Panc1 (cell line): ENCODE measurements around the gene NKAIN4. TPM values are rescaled to one million over a fixed set of nuclear protein-coding genes. Genes with fewer than 3 reads are reported as not detected.

Experiments used
- ATAC-seq: fragments of 200-7000 bp; cut with Tn5 transposase; 2 replicates; pipeline ENCODE4 v1.9.1; 2020; ENCODE audit warnings: mild to moderate bottlenecking, moderate library complexity
- BruUV-seq: library from RNA; stranded (reverse); fragments of 400-500 nt; replicated peaks from 2 replicates; lab custom pipeline; 2021; lab: Mats Ljungman, UMichigan
- CTCF ChIA-PET: fragments of 300-600 bp; sonication (Branson Sonifier 250); formaldehyde crosslinking; loops from one replicate; lab custom pipeline; 2022; ENCODE audit warnings: antibody characterized with exemption; lab: Charles Lee
- POLR2A ChIA-PET: fragments of 300-600 bp; sonication (Branson Sonifier 250); formaldehyde crosslinking; loops from one replicate; lab custom pipeline; 2022; ENCODE audit warnings: antibody characterized with exemption; lab: Charles Lee
- DNase-seq: peaks from one replicate; pipeline ENCODE4 v3.0.0-alpha.2; 2010; ENCODE audit warnings: low read depth, low spot score
- H3K27ac ChIP-seq: 2 replicates; pipeline ENCODE4 v1.5.1; 2011; ENCODE audit warnings: mild to moderate bottlenecking, low read length, inconsistent platforms
- H3K27me3 ChIP-seq: fragments of 200-500 bp; sonication (Bioruptor generic); 2 replicates; pipeline ENCODE4 v1.6.0; 2014; ENCODE audit warnings: low read length, inconsistent platforms; ENCODE audit not compliant: control insufficient read depth, insufficient read depth
- H3K36me3 ChIP-seq: fragments of 200-500 bp; sonication (Bioruptor generic); 2 replicates; pipeline ENCODE4 v1.5.1; 2014; ENCODE audit warnings: inconsistent platforms, mild to moderate bottlenecking, low read length, moderate library complexity; ENCODE audit not compliant: control insufficient read depth, insufficient read depth
- H3K4me1 ChIP-seq: 2 replicates; pipeline ENCODE4 v1.5.1; 2011; ENCODE audit warnings: inconsistent platforms, mild to moderate bottlenecking, low read length, moderate library complexity; ENCODE audit not compliant: control insufficient read depth, insufficient read depth
- H3K4me3 ChIP-seq, 2 experiments: 2 replicates each; pipeline ENCODE4 v1.5.1; 2011 to 2012; ENCODE audit warnings: low read depth in 2 of 2, low read length in 2 of 2, mild to moderate bottlenecking in 2 of 2, inconsistent platforms in 1 of 2, moderate library complexity in 1 of 2
- H3K9me3 ChIP-seq: fragments of 200-500 bp; sonication (Bioruptor generic); 2 replicates; pipeline ENCODE4 v1.5.1; 2014; ENCODE audit warnings: low read depth, mild to moderate bottlenecking, inconsistent platforms, low read length, moderate library complexity; ENCODE audit not compliant: control insufficient read depth, insufficient read depth
- POLR2AphosphoS5 ChIP-seq: IDR thresholded peaks from 2 replicates; pipeline ENCODE4 v1.6.1; 2012; ENCODE audit warnings: mild to moderate bottlenecking, low read depth, low read length, moderate library complexity
- SIN3A ChIP-seq: IDR thresholded peaks from 2 replicates; pipeline ENCODE4 v1.6.1; 2012; ENCODE audit warnings: low read depth, mild to moderate bottlenecking, low read length, moderate library complexity, borderline replicate concordance; ENCODE audit not compliant: insufficient read depth
- TCF7L2 ChIP-seq: IDR thresholded peaks from 2 replicates; pipeline ENCODE4 v1.6.1; 2011; ENCODE audit warnings: mild to moderate bottlenecking, low read depth, low read length, inconsistent platforms
- in situ Hi-C: cut with HindIII; loops from 2 replicates; pipeline ENCODE4 v1.10.0; 2016; ENCODE audit warnings: low sequenced_read_pairs, low pct_unique_long_range_greater_than_20kb
- intact Hi-C: fragments of 100-400 bp; cut with micrococcal nuclease; formaldehyde crosslinking; loops from one replicate; pipeline ENCODE4 v1.10.0; 2022; ENCODE audit not compliant: unreplicated experiment
- total RNA-seq: library from RNA; stranded (reverse); gene quantifications from one replicate; pipeline ENCODE4 v1.2.1, GENCODE V29; 2021; ENCODE audit not compliant: unreplicated experiment
- TF ChIP-seq, protein P1 (sequence below), 2 experiments: IDR thresholded peaks; 2 replicates each; pipeline ENCODE4 v1.6.1; 2011 to 2012; ENCODE audit warnings: low read depth in 2 of 2, control low read depth in 1 of 2, low read length in 1 of 2, mild to moderate bottlenecking in 1 of 2, moderate library complexity in 1 of 2; ENCODE audit not compliant: insufficient read depth in 1 of 2
- TF ChIP-seq, protein P2 (sequence below): fragments of 450-650 bp; IDR thresholded peaks from 2 replicates; pipeline ENCODE4 v1.5.1; 2017; ENCODE audit warnings: mild to moderate bottlenecking

Gene NKAIN4
- total RNA-seq, 1 experiment from 2014 or later = 5.5 TPM

DNA sequence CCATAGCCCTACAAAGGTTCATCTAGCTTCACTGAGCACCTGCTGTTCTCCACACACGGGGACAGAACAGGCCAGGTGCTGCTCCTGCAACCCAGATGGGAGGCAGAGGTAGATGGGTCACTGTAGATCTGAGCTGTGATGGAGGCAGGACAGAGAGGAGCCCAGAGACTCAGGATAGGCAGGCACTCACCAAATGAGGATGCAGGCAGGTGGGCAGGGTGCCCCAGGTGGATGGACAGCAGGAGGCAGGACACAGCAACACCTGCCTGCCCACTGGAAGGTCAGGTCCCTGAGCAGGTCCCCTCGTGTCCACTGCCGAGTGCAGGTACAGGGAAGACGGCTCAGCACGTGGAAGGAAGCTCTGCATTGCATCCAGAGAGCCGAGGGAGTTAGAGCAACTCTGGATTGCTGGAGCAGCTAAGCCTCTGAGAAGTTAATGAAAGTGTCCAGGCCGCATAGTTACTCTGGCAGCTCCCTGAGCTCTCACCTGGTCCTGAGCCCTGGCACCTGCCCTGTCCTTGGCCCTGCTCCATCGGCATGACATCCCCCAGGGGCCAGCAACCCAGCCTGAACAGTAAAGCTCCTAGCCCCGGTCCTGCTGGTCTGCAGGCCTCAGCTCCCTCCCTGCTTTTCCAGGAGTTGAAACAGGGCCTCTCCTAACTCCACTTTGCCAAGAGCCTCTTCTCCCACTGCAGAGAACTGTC, 33.4 kb downstream of the NKAIN4 start:
- ATAC-seq (no peak), DNase-seq (no peak)
- Histone ChIP-seq H3K27me3 (no peaks in the 10 kb centered on the region), H3K4me3 (no peak overlapping the region), H3K4me1 (peaks cover 26% of the 10 kb centered on the region), H3K27ac (no peak overlapping the region), H3K36me3 (no peaks in the 10 kb centered on the region), H3K9me3 (no peaks in the 10 kb centered on the region)
- in situ Hi-C loops (loop anchor here (5.0 kb wide), 1 partner anchor 56 kb away; no protein-coding TSS in a partner anchor), intact Hi-C loops (loop anchor here (5.0 kb wide), 1 partner anchor 71 kb away; the partner anchor contains the start of gene COL20A1)
- no peak for TF ChIP-seq SIN3A
- ChIA-PET CTCF (interaction anchor here (0.5 to 0.6 kb wide), 2 partner anchors 24 to 25 kb away, joined by 3 to 5 read pairs; no protein-coding TSS in a partner anchor), POLR2A (no interaction called here)
- BruUV-seq = no TSS peak

DNA sequence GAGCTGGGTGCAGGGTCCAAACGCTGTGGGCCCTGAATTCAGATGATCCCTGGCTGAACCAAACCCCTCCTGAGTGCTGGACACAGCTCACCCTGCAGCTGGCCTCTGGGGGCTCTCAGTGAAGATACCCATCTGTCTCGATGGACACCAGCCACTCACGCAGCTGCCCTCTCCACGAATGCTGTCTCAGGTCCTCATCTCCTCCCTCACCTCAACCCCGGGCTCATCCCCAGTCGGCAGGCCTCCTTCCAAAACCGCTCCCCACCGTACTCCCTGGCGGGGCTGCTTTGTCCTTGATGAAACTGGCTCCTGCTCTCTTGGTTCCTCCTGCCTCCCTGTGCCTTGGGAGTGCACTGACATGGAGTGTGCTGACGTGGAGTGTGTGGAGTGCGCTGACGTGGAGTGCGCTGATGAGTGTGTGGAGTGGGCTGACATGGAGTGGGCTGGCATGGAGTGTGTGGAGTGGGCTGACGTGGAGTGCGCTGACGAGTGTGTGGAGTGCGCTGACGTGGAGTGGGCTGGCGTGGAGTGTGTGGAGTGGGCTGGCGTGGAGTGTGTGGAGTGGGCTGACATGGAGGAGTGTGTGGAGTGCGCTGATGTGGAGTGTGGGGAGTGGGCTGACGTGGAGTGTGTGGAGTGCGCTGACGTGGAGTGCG, 34.3 kb downstream of the NKAIN4 start:
- BruUV-seq = no TSS peak
- in situ Hi-C loops (loop anchor here (5.0 kb wide), 1 partner anchor 57 kb away; no protein-coding TSS in a partner anchor), intact Hi-C loops (loop anchor here (5.0 kb wide), 1 partner anchor 72 kb away; the partner anchor contains the start of gene COL20A1)
- H3K27me3 ChIP-seq = no peaks in the 10 kb centered on the region
- H3K4me3 ChIP-seq = no peak overlapping the region
- peaks cover 22% of the 10 kb centered on the region for H3K4me1 ChIP-seq
- TF ChIP-seq TCF7L2 (no peak), POLR2AphosphoS5 (no peak), SIN3A (no peak)
- TF ChIP-seq, protein P1, sequence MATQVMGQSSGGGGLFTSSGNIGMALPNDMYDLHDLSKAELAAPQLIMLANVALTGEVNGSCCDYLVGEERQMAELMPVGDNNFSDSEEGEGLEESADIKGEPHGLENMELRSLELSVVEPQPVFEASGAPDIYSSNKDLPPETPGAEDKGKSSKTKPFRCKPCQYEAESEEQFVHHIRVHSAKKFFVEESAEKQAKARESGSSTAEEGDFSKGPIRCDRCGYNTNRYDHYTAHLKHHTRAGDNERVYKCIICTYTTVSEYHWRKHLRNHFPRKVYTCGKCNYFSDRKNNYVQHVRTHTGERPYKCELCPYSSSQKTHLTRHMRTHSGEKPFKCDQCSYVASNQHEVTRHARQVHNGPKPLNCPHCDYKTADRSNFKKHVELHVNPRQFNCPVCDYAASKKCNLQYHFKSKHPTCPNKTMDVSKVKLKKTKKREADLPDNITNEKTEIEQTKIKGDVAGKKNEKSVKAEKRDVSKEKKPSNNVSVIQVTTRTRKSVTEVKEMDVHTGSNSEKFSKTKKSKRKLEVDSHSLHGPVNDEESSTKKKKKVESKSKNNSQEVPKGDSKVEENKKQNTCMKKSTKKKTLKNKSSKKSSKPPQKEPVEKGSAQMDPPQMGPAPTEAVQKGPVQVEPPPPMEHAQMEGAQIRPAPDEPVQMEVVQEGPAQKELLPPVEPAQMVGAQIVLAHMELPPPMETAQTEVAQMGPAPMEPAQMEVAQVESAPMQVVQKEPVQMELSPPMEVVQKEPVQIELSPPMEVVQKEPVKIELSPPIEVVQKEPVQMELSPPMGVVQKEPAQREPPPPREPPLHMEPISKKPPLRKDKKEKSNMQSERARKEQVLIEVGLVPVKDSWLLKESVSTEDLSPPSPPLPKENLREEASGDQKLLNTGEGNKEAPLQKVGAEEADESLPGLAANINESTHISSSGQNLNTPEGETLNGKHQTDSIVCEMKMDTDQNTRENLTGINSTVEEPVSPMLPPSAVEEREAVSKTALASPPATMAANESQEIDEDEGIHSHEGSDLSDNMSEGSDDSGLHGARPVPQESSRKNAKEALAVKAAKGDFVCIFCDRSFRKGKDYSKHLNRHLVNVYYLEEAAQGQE (IDR thresholded peaks at IDR 0.05; ENCODE audit: insufficient read depth in 1 of 2, low read depth in 2 of 2, low read length in 1 of 2) = no peak
- TF ChIP-seq, protein P2, sequence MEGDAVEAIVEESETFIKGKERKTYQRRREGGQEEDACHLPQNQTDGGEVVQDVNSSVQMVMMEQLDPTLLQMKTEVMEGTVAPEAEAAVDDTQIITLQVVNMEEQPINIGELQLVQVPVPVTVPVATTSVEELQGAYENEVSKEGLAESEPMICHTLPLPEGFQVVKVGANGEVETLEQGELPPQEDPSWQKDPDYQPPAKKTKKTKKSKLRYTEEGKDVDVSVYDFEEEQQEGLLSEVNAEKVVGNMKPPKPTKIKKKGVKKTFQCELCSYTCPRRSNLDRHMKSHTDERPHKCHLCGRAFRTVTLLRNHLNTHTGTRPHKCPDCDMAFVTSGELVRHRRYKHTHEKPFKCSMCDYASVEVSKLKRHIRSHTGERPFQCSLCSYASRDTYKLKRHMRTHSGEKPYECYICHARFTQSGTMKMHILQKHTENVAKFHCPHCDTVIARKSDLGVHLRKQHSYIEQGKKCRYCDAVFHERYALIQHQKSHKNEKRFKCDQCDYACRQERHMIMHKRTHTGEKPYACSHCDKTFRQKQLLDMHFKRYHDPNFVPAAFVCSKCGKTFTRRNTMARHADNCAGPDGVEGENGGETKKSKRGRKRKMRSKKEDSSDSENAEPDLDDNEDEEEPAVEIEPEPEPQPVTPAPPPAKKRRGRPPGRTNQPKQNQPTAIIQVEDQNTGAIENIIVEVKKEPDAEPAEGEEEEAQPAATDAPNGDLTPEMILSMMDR = no peak
- no peak overlapping the region for H3K27ac ChIP-seq
- H3K9me3 ChIP-seq = no peaks in the 10 kb centered on the region
- DNase-seq = no peak
- ATAC-seq = no peak
- ChIA-PET POLR2A (no interaction called here), CTCF (no interaction called here)
- no peaks in the 10 kb centered on the region for H3K36me3 ChIP-seq

DNA sequence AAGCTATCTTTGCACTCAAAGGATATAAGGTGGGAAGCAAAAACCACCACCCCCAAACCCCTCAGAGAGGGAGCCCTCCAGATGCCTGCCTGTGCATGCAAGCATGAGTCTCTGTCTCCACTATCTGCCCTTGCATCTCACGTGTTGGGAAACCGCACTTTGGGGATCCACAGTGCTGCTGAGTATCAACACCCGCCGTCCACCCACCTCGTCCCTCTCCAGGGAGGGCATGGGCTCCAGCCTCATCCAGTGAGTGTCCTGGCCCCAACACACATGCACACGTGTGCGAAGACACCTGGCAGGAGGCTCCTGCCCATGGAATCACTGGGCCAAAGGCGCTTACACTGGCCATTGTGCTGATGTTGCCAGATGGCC, 34.8 kb downstream of the NKAIN4 start:
- no TSS peak for BruUV-seq
- ATAC-seq (no peak), DNase-seq (no peak)
- Histone ChIP-seq H3K9me3 (no peaks in the 10 kb centered on the region), H3K4me1 (peaks cover 22% of the 10 kb centered on the region), H3K36me3 (peaks cover 4% of the 10 kb centered on the region; the same call in 1 of the 2 replicates), H3K27me3 (no peaks in the 10 kb centered on the region), H3K4me3 (no peak overlapping the region), H3K27ac (no peak overlapping the region)
- in situ Hi-C loops = no loop called here
- POLR2A ChIA-PET = no interaction called here
- TF ChIP-seq POLR2AphosphoS5 (no peak), TCF7L2 (no peak), SIN3A (no peak)
- TF ChIP-seq, protein P1 (IDR thresholded peaks at IDR 0.05; ENCODE audit: insufficient read depth in 1 of 2, low read depth in 2 of 2, low read length in 1 of 2) = no peak
- CTCF ChIA-PET = no interaction called here
- intact Hi-C loops = no loop called here
